Astrocyte of the spinal cord (primary cell): ENCODE results near the gene PPP1R9B.

Source experiments
- DNase-seq: peaks from one replicate; pipeline ENCODE4 v3.0.0; 2011; ENCODE audit warnings: low read depth, low spot score
- H3K4me3 ChIP-seq: 2 replicates; pipeline ENCODE4 v1.5.1; 2011; ENCODE audit warnings: low read depth, mild to moderate bottlenecking, low read length, moderate library complexity
- CTCF ChIP-seq: IDR thresholded peaks from 2 replicates; pipeline ENCODE4 v1.5.1; 2012; ENCODE audit warnings: low read depth, mild to moderate bottlenecking, low read length, inconsistent platforms
- in situ Hi-C: cut with HindIII; loops from 2 replicates; pipeline ENCODE4 v1.10.0; 2017; ENCODE audit warnings: low sequenced_read_pairs

The PPP1R9B gene

GRCh38 chr17:50146230-50146926 lies 4.1 kb downstream of the PPP1R9B start:
- TF ChIP-seq CTCF = peak; percentile 10
- peak overlapping the region; percentile 82 for H3K4me3 ChIP-seq
- in situ Hi-C loops = no loop called here
- no peak for DNase-seq

DNA sequence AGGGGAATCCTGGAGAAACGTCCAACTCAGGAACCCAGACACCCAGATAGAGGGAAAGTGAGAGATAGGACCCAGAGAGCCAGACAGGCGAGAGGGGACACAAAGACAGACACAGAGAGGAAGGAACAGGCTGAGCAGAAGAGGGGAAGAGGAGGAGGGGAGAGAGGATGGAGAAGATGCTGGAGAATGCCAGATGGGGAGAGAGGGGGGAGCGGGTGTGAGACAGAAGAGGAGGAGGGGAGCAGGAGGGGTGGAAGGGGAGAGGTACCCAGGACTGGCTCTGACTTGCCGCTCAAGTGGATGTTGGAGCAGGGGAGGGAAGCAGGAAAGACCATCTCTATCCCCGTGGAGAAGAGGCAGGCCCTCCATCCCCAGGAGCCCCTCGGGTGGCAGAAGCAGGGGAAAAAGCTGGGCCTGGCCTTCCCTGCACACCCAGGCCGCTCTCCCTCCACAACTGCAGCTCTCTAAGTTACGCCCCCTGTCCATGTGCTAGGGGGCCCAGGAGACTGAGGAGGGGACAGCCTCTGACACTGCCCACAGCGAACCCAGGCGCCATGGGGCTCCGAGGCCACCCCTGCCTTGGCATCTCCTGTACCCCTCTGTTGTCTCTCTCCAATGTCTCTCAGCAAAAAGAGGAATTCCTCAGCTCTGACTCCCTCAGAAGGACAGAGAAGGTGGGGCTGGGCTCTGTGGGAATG lies 4.8 kb downstream of the PPP1R9B start:
- no peak for TF ChIP-seq CTCF
- in situ Hi-C loops = no loop called here
- no peak for DNase-seq
- H3K4me3 ChIP-seq = no peak overlapping the region

- no peak for DNase-seq
- TF ChIP-seq CTCF = no peak
- H3K4me3 ChIP-seq = no peak overlapping the region
- in situ Hi-C loops = no loop called here
These were observed 5.5 kb downstream of the PPP1R9B start for GRCh38 chr17:50144845-50145531.

DNA sequence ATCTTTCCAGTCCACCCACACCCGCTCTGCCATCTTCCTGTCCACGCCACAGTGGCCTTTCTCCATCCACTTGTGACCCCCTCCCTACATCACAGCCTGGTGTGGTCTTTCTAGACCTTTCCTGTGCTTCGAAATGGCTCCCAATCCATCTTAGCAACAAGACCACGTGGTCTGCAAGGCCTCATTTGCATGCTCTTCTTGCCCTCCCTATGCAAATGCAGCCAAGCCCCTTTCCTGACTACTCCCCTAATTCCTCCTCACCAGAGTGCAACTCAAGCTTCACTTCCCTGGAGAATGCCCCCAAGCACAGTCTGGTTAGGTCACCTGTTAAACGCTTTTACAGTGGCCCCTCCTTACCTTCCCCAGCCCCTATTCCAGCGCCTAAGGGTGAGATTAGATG lies 6.1 kb downstream of the PPP1R9B start:
- H3K4me3 ChIP-seq = no peak overlapping the region
- no peak for TF ChIP-seq CTCF
- in situ Hi-C loops = no loop called here
- no peak for DNase-seq

GRCh38 chr17:50143461-50144176 lies 6.9 kb downstream of the PPP1R9B start:
- H3K4me3 ChIP-seq = no peak overlapping the region
- in situ Hi-C loops = no loop called here
- no peak for TF ChIP-seq CTCF
- DNase-seq = no peak

- no peak for DNase-seq
- in situ Hi-C loops = no loop called here
- no peak overlapping the region for H3K4me3 ChIP-seq
- no peak for TF ChIP-seq CTCF
These were observed 8.7 kb downstream of the PPP1R9B start for GRCh38 chr17:50141745-50142110.
